ENCODE data around the gene CDH4. TPM values are rescaled to one million over a fixed set of nuclear protein-coding genes. Genes with fewer than 3 reads are reported as not detected.

Gene CDH4
- total RNA-seq, 1 donor from 2014 or later, result 2.9 TPM

DNA sequence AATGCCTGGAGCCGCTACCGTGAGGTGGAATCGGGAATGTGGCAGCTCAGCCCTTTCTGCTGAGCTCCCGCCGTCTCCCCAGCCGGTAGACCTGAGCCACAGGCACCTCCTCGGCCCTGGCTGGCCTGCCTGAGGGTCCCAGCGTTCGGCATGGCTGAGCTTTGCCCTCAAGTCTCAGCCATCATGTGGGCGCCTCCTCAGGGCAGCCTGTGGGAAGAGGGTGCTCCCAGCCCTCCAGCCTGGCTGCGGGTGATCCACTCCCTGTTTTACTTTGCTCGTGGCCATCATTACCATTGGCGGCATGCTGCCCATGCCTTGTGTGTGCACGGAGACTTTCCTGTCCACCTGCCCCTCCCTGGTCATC lies 329.7 kb downstream of the CDH4 start:
- Histone ChIP-seq H2AFZ (replicated peaks) (no peak overlapping the region), H3K9ac (no peak overlapping the region), H3F3A (ENCODE audit: low read depth) (no peaks in the 10 kb centered on the region), H3K27me3 (no peaks in the 10 kb centered on the region), H3K79me2 (ENCODE audit: low read depth) (no peaks in the 10 kb centered on the region), H4K20me1 (ENCODE audit: low read depth) (no peaks in the 10 kb centered on the region), H3K27ac (no peak overlapping the region), H3K4me1 (no peaks in the 10 kb centered on the region), H3K9me3 (ENCODE audit: low read depth) (no peaks in the 10 kb centered on the region), H3K4me3 (no peak overlapping the region), H3K4me2 (no peak overlapping the region), H3K36me3 (no peaks in the 10 kb centered on the region)
- TF ChIP-seq, protein P1, sequence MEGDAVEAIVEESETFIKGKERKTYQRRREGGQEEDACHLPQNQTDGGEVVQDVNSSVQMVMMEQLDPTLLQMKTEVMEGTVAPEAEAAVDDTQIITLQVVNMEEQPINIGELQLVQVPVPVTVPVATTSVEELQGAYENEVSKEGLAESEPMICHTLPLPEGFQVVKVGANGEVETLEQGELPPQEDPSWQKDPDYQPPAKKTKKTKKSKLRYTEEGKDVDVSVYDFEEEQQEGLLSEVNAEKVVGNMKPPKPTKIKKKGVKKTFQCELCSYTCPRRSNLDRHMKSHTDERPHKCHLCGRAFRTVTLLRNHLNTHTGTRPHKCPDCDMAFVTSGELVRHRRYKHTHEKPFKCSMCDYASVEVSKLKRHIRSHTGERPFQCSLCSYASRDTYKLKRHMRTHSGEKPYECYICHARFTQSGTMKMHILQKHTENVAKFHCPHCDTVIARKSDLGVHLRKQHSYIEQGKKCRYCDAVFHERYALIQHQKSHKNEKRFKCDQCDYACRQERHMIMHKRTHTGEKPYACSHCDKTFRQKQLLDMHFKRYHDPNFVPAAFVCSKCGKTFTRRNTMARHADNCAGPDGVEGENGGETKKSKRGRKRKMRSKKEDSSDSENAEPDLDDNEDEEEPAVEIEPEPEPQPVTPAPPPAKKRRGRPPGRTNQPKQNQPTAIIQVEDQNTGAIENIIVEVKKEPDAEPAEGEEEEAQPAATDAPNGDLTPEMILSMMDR (IDR thresholded peaks at IDR 0.05), result no peak
- TF ChIP-seq EZH2phosphoT487 (IDR thresholded peaks at IDR 0.05) (no peak), EZH2 (IDR thresholded peaks at IDR 0.05) (no peak)
- no peaks in the 10 kb centered on the region for H3K9me3 Mint-ChIP-seq
- no peaks in the 10 kb centered on the region for H3K27me3 Mint-ChIP-seq (ENCODE audit: insufficient read depth, low read depth)
- H3K4me3 Mint-ChIP-seq, result no peak overlapping the region
- H3K4me1 Mint-ChIP-seq, result peaks cover 22% of the 10 kb centered on the region
- no peak overlapping the region for H3K27ac Mint-ChIP-seq
- peaks cover 4% of the 10 kb centered on the region for H3K36me3 Mint-ChIP-seq
- no peak for DNase-seq (ENCODE audit: low spot score)

GRCh38 chr20:61582196-61582923 lies 330.3 kb downstream of the CDH4 start:
- H2AFZ ChIP-seq (replicated peaks), result no peak overlapping the region
- H3K27ac Mint-ChIP-seq, result peak overlapping the region; percentile 70
- no peaks in the 10 kb centered on the region for H3K9me3 ChIP-seq (ENCODE audit: low read depth)
- H3K4me3 ChIP-seq, result no peak overlapping the region
- no peaks in the 10 kb centered on the region for H3K27me3 Mint-ChIP-seq (ENCODE audit: insufficient read depth, low read depth)
- H3K4me2 ChIP-seq, result no peak overlapping the region
- no peaks in the 10 kb centered on the region for H3F3A ChIP-seq (ENCODE audit: low read depth)
- no peak for DNase-seq (ENCODE audit: low spot score)
- TF ChIP-seq EZH2 (IDR thresholded peaks at IDR 0.05) (no peak), EZH2phosphoT487 (IDR thresholded peaks at IDR 0.05) (no peak)
- TF ChIP-seq, protein P1 (IDR thresholded peaks at IDR 0.05), result no peak
- no peaks in the 10 kb centered on the region for H3K36me3 ChIP-seq
- no peaks in the 10 kb centered on the region for H4K20me1 ChIP-seq (ENCODE audit: low read depth)
- H3K9ac ChIP-seq, result no peak overlapping the region
- no peaks in the 10 kb centered on the region for H3K9me3 Mint-ChIP-seq
- no peaks in the 10 kb centered on the region for H3K79me2 ChIP-seq (ENCODE audit: low read depth)
- H3K27ac ChIP-seq, result no peak overlapping the region
- H3K4me1 ChIP-seq, result no peaks in the 10 kb centered on the region
- H3K36me3 Mint-ChIP-seq, result peaks cover 4% of the 10 kb centered on the region
- no peak overlapping the region for H3K4me3 Mint-ChIP-seq
- no peaks in the 10 kb centered on the region for H3K27me3 ChIP-seq
- H3K4me1 Mint-ChIP-seq, result peaks cover 22% of the 10 kb centered on the region

DNA sequence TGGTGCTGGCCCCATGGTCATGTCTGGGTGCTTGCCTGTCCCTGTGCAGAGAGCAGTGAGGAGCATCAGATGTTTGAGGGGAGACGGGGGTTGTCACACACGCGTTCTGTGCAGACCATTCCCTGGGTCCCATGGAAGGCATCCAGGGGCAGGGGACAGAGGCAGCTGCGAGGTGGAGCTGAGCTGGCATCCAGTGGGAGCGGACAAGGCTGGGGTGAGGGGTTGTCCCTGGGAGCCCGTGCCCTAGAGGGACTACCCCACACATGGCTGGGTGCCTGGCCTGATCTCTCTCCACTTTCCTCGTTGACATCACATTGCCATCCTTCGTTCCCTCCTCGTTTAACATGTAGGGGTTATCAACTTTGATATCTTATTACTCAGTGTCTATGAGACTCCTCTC lies 331.3 kb downstream of the CDH4 start:
- H2AFZ ChIP-seq (replicated peaks), result no peak overlapping the region
- no peak overlapping the region for H3K9ac ChIP-seq
- no peaks in the 10 kb centered on the region for H3K4me1 ChIP-seq
- H3F3A ChIP-seq (ENCODE audit: low read depth), result no peaks in the 10 kb centered on the region
- peaks cover 3% of the 10 kb centered on the region for H3K27me3 Mint-ChIP-seq (ENCODE audit: insufficient read depth, low read depth)
- no peak overlapping the region for H3K4me2 ChIP-seq
- no peaks in the 10 kb centered on the region for H3K27me3 ChIP-seq
- H3K27ac ChIP-seq, result no peak overlapping the region
- no peak overlapping the region for H3K4me3 Mint-ChIP-seq
- H3K36me3 Mint-ChIP-seq, result peaks cover 4% of the 10 kb centered on the region
- no peaks in the 10 kb centered on the region for H3K36me3 ChIP-seq
- TF ChIP-seq EZH2phosphoT487 (IDR thresholded peaks at IDR 0.05) (no peak), EZH2 (IDR thresholded peaks at IDR 0.05) (no peak)
- TF ChIP-seq, protein P1 (IDR thresholded peaks at IDR 0.05), result no peak
- H3K9me3 Mint-ChIP-seq, result peaks cover 3% of the 10 kb centered on the region
- H3K4me3 ChIP-seq, result no peak overlapping the region
- peak overlapping the region; percentile 78 for H3K27ac Mint-ChIP-seq
- no peak for DNase-seq (ENCODE audit: low spot score)
- H4K20me1 ChIP-seq (ENCODE audit: low read depth), result no peaks in the 10 kb centered on the region
- H3K9me3 ChIP-seq (ENCODE audit: low read depth), result no peaks in the 10 kb centered on the region
- no peaks in the 10 kb centered on the region for H3K79me2 ChIP-seq (ENCODE audit: low read depth)
- peaks cover 28% of the 10 kb centered on the region for H3K4me1 Mint-ChIP-seq

Data from neural progenitor cell (in vitro differentiated cells).